ENCODE results near the gene TEKTIP1.

DNA sequence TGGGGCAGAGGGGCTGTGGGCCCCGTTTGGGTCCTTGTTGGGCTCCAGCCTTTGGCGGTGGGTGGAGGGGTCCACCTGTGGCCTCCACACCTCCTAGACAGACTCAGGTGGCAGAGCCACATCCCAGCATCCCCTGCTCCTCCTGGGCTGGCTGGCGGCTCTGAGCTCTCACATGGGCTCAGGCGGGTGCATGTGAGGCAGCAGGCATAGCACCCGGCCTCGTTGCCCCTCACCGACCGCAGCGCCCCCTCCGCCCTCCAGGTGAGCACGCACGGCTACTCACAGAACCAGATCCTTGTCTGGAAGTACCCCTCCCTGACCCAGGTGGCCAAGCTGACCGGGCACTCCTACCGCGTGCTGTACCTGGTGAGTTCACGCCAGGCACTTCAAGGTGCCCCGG is 5.9 kb upstream of the TEKTIP1 start:
- TF ChIP-seq, protein P1, sequence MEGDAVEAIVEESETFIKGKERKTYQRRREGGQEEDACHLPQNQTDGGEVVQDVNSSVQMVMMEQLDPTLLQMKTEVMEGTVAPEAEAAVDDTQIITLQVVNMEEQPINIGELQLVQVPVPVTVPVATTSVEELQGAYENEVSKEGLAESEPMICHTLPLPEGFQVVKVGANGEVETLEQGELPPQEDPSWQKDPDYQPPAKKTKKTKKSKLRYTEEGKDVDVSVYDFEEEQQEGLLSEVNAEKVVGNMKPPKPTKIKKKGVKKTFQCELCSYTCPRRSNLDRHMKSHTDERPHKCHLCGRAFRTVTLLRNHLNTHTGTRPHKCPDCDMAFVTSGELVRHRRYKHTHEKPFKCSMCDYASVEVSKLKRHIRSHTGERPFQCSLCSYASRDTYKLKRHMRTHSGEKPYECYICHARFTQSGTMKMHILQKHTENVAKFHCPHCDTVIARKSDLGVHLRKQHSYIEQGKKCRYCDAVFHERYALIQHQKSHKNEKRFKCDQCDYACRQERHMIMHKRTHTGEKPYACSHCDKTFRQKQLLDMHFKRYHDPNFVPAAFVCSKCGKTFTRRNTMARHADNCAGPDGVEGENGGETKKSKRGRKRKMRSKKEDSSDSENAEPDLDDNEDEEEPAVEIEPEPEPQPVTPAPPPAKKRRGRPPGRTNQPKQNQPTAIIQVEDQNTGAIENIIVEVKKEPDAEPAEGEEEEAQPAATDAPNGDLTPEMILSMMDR (IDR thresholded peaks at IDR 0.05), result no peak
- TF ChIP-seq EP300 (IDR thresholded peaks at IDR 0.05) (no peak), POLR2A (IDR thresholded peaks at IDR 0.05) (no peak), POLR2AphosphoS5 (IDR thresholded peaks at IDR 0.05) (no peak)

Data from upper lobe of left lung (tissue), 4 donors.